Mucosa of descending colon (tissue), 3 donors: ENCODE measurements around the gene CAPN5. TPM values are rescaled to one million over a fixed set of nuclear protein-coding genes. Genes with fewer than 3 reads are reported as not detected.
A peak's percentile ranks its signal among the peaks of the same experiment; 100 is the strongest.

ENCODE experiments used
- ATAC-seq: fragments of 200-7000 bp; cut with Tn5 transposase; one replicate; pipeline ENCODE4 v1.9.1; 2020; ENCODE audit warnings: mild to moderate bottlenecking, moderate library complexity
- DNase-seq, 3 donors: peaks; one replicate each; pipeline ENCODE4 v3.0.0-alpha.2; 2020
- H3K36me3 ChIP-seq: fragments of 200-600 bp; one replicate; pipeline ENCODE4 v1.8.0; 2021; ENCODE audit warnings: low read depth, mild to moderate bottlenecking
- H3K4me1 ChIP-seq: fragments of 200-600 bp; one replicate; pipeline ENCODE4 v1.8.0; 2021; ENCODE audit warnings: low read depth, mild to moderate bottlenecking
- H3K4me3 ChIP-seq: fragments of 200-600 bp; one replicate; pipeline ENCODE4 v1.8.0; 2021; ENCODE audit warnings: mild to moderate bottlenecking
- H3K9me3 ChIP-seq: fragments of 200-600 bp; one replicate; pipeline ENCODE4 v1.8.0; 2021; ENCODE audit warnings: mild to moderate bottlenecking
- intact Hi-C, 2 donors: fragments of 100-400 bp; cut with DNase I in 1 of 2; cut with micrococcal nuclease in 1 of 2; formaldehyde crosslinking; loops; one replicate each; pipeline versions ENCODE4 v1.11.0 to v1.11.1; 2022; cut with DNase I, micrococcal nuclease
- total RNA-seq, 3 donors: library from RNA; stranded (reverse); fragmentation: NEBNext Ultra II Directional in 2 of 3; extraction: Animal tissue kit (Norgen Biotek cat#: 25700) in 2 of 3; gene quantifications; one replicate each; pipeline versions ENCODE4 v1.2.1 to v1.2.4, GENCODE V29; 2021 to 2023
- TF ChIP-seq, protein P1 (sequence below): fragments of 200-600 bp; IDR thresholded peaks from one replicate; pipeline ENCODE4 v1.8.0; 2022; ENCODE audit warnings: antibody characterized with exemption, mild to moderate bottlenecking
- donor health status: DM: no; HTN: no; CAD: no; lungs with moderate emphysema.
- donor health status: DM: no; HTN: no; CAD: no.
- donor health status: DM: no; HTN: yes; CAD: no.

CAPN5 gene
- total RNA-seq, 3 donors from 2014 or later, result 142 to 351 (median 253) TPM

DNA sequence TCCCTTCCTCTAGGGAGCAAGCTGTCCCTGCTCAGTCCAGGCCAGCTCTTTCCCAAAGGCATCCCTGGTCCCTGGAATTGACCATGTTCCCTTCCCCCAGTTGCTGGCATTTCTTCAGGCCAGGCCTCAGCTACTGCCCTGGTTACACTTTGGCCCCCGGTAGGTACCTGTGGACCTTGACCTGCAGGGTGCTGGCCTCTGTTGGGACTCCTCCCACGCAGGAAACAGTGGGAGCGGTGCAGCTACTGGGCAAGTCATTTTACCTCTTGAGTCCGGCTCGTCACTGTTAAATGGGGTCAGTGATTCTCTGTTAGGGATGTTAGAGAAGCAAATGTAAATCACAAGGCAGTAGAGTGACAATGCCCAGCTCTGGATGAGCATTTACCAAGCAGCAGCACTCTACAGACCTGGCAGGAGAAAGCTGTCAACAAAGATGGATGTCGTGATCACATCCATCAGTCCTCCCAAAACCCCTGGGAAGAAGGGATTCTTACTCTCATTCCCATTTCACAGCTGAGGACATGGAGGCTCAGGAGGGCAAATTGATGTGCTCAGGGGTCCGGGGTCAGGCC is 78.2 kb downstream of the CAPN5 start:
- Histone ChIP-seq H3K4me3 (no peak overlapping the region), H3K36me3 (no peaks in the 10 kb centered on the region), H3K9me3 (no peaks in the 10 kb centered on the region), H3K4me1 (peaks cover 4% of the 10 kb centered on the region)
- DNase-seq, result peak; percentile 67 to 77 (median 70)
- ATAC-seq, result peak; percentile 82
- TF ChIP-seq, protein P1, sequence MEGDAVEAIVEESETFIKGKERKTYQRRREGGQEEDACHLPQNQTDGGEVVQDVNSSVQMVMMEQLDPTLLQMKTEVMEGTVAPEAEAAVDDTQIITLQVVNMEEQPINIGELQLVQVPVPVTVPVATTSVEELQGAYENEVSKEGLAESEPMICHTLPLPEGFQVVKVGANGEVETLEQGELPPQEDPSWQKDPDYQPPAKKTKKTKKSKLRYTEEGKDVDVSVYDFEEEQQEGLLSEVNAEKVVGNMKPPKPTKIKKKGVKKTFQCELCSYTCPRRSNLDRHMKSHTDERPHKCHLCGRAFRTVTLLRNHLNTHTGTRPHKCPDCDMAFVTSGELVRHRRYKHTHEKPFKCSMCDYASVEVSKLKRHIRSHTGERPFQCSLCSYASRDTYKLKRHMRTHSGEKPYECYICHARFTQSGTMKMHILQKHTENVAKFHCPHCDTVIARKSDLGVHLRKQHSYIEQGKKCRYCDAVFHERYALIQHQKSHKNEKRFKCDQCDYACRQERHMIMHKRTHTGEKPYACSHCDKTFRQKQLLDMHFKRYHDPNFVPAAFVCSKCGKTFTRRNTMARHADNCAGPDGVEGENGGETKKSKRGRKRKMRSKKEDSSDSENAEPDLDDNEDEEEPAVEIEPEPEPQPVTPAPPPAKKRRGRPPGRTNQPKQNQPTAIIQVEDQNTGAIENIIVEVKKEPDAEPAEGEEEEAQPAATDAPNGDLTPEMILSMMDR, result no peak
- intact Hi-C loops, result no loop called here

DNA sequence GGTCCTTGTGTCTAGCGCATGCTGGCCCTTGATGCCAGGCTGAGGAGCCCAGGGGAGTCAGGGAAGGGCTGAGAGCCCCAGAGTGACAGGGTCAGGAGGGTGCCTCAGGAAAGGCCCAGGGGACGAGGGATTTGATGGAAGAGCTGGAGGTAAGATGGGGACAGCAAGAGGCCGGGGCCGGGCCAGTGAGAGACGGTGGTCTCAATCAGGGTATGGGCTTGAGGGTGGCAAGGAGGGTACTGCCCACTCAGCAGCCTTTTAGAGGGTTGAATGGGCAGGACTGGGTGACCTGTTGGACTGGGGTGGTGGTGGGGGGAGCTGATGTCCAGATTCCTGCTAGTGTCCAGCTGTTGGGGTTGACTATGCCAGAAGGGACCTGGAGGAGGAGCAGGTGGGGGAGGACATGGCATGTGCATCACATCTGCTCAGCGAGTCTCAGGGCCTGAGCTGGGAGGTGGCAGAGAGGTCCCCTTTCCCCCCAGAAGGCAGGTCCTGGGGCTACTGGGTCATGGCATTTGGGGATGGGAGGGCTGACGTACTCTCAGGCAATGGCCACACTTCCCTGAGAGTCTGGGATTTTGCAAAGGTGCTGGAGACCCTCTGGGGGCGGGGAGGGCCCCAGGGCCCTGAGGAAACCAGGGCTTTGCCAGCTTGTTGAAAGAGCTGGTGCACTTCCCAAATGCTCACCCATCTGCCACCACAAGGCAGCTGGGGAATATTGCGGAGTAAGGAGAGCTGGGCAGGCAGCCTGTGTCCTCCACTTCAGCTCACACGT is 79.7 kb downstream of the CAPN5 start:
- intact Hi-C loops, result no loop called here

DNA sequence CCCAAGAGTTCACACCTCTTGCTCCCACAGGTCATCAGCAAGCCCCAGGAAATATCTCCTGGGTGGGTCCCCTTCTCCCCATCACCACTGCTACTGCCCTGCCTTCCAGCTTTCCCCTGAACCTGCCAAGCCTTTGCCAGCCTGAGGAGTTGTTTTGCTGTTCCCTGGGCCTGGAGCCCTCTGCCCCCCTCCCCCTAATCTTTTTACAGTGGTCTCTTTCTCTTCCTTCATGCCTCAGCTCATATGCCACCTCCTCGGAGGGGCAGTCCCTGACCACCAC is 80.2 kb downstream of the CAPN5 start:
- intact Hi-C loops, result no loop called here
- Histone ChIP-seq H3K36me3 (no peaks in the 10 kb centered on the region), H3K4me1 (peaks cover 4% of the 10 kb centered on the region), H3K4me3 (no peak overlapping the region), H3K9me3 (no peaks in the 10 kb centered on the region)
- no peak for DNase-seq
- TF ChIP-seq, protein P1, result no peak
- ATAC-seq, result no peak

More for the DNA sequence above, 79.7 kb downstream of the CAPN5 start:
- Histone ChIP-seq H3K36me3 (no peaks in the 10 kb centered on the region), H3K9me3 (no peaks in the 10 kb centered on the region), H3K4me1 (peaks cover 4% of the 10 kb centered on the region), H3K4me3 (no peak overlapping the region)
- ATAC-seq, result no peak
- TF ChIP-seq, protein P1, result no peak
- peak in 1 of 3 donors; percentile 36 for DNase-seq

DNA sequence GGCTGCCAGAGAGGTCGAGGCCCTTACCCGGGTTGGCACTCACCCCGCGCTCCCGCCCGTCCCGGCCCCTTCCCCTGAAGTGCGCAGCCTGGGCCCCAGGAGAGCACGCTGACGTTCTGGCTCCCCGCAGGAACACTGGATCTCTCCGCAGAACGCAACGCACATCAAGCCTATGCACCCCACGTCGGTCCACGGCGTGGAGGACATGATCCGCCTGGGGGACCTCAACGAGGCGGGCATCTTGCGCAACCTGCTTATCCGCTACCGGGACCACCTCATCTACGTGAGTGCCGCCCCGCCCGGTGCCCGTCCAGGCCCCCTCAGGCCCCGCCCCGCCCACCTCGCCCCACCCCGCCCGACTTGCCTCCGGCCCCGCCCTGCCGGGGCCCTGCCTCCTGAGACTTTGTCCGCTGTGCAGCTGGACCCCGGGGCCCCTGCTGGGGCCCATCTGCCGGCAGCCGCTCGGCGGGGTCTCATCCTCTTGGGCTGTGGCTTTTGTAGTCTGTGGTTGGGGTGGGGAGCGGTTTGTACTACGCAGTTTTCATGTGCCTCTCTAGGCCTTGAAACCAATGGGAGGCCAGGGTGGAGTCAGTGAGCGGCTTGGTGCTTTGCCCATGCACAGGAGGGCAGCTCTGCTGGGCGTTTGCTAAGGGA is 81.0 kb downstream of the CAPN5 start:
- intact Hi-C loops, result no loop called here
- Histone ChIP-seq H3K9me3 (no peaks in the 10 kb centered on the region), H3K4me1 (peaks cover 4% of the 10 kb centered on the region), H3K36me3 (no peaks in the 10 kb centered on the region), H3K4me3 (no peak overlapping the region)
- TF ChIP-seq, protein P1, result no peak
- peak; percentile 48 to 70 (median 59) for DNase-seq
- peak; percentile 64 for ATAC-seq

DNA sequence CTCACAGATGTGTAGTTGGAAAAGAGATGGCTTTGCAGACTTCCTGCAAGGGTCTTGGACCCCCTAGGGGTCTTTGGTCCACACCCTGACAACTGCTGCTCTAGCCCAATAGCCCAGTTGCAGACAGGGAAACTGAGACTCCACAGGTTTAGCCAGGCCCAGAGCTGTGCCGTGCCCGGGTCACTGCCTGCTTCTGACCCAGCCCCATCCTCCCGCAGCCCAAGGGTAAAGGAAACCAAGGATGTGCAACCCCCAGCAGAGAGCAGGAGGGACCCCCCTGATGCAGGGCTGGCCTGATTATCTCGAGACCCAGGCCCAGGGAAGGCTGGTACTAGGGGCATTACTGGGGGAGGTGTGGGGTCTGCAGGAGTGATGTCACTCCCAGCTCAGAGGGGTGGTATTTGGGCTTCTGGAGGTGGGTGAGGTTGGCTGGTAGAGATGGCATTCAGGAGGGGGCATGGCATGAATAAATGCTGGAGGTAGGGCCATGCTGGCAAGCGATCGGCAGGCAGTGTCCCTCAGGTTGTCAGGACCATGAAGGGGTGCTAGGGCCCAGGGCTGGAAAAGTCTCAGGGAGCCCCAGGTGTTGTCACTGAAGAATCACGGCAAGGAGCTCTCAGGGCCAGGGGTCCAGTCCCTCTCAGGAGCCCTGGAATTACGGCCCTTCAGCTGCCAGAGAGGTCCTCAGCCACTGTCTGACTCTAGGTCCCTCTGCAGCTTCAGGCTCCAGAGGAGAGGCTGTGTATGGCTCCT is 82.4 kb downstream of the CAPN5 start:
- intact Hi-C loops, result no loop called here
- no peak overlapping the region for H3K4me3 ChIP-seq
- peak in 1 of 3 donors; percentile 30 for DNase-seq
- H3K36me3 ChIP-seq, result no peaks in the 10 kb centered on the region
- TF ChIP-seq, protein P1, result no peak
- ATAC-seq, result no peak
- peaks cover 4% of the 10 kb centered on the region for H3K4me1 ChIP-seq
- H3K9me3 ChIP-seq, result no peaks in the 10 kb centered on the region
